Measurements from ENCODE around the gene ING5.

DNA sequence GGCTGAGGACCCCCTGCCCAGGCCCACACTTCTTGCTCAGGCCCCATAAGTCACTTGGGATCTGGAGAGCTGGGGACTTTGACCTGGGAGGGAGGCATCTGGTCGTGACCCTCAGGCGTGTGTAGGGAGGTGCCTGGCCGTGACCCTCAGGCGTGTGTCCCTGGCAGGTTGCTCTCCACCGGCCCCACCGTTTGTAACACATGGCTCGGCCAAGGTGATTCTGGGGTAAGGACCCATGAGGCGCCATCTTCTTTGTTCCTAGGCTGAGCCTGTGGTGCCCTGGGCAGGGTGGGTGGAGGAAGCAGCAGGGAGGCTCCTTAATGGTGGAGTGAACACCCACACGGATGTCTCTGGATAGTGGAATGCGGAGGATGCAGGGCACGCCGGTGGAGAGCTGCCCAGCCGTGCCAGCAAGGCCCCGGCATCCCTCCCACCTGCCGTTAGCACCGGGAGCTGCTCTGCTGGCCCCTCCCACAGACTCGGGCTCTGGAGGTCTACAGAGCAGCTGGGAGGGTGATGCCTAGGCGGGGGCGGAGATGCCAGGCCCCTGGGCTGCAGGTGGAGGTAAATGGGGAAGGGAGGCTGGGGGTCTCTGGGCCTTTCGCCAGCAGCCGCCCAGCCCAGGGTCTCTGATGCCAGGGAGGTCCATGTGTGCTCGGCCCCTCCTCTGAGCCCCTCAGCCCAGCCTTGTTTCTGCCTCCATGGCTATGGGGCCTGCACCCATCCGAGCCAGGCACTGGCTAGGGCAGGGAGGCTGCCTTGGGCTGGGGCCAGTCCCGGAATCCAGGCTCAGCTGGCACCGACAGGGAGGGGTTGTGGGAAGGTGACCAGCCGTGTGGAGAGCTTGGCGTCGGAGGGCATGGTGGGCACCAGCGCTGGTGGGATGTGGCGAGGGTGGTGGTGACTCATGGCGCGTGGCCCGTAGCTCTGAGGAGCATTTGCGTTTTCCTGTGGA, 73.7 kb downstream of the ING5 start:
- no peak for TF ChIP-seq CTCF (IDR thresholded peaks at IDR 0.05; ENCODE audit: extremely low read depth in 1 of 2, insufficient read depth in 1 of 2, low read depth in 1 of 2, low read length in 2 of 2)
- no peak for TF ChIP-seq POLR2A (IDR thresholded peaks at IDR 0.05; ENCODE audit: low read depth, low read length)
- no peak for TF ChIP-seq EZH2 (IDR thresholded peaks at IDR 0.05; ENCODE audit: borderline replicate concordance, low read depth, low read length, severe bottlenecking)
- TF ChIP-seq JUN (IDR thresholded peaks at IDR 0.05; ENCODE audit: borderline replicate concordance, insufficient read depth, insufficient read length, low read depth): no peak
- TF ChIP-seq, protein P1, sequence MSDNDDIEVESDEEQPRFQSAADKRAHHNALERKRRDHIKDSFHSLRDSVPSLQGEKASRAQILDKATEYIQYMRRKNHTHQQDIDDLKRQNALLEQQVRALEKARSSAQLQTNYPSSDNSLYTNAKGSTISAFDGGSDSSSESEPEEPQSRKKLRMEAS (IDR thresholded peaks at IDR 0.05; ENCODE audit: insufficient read depth, insufficient read length): no peak
- no peak for TF ChIP-seq POLR2AphosphoS5 (IDR thresholded peaks at IDR 0.05; ENCODE audit: insufficient read depth, low read depth, low read length)
- TF ChIP-seq MYC (IDR thresholded peaks at IDR 0.05; ENCODE audit: low read depth, low read length): no peak

Measured in endothelial cell of umbilical vein (primary cell).